Osteocyte (in vitro differentiated cells): ENCODE measurements around the gene TMC2. TPM values are rescaled to one million over a fixed set of nuclear protein-coding genes. Genes with fewer than 3 reads are reported as not detected.
A peak's percentile ranks its signal among the peaks of the same experiment; 100 is the strongest.
"Not testable (repeated sequence)": the region's sequence is repeated elsewhere in the genome, so short reads cannot be mapped to it uniquely, and the experiment has no call there.

ENCODE experiments used
- DNase-seq: peaks from one replicate; pipeline ENCODE4 v3.0.0; 2021; ENCODE audit warnings: mixed read lengths; ENCODE audit not compliant: unreplicated experiment; ENCODE audit errors: extremely low spot score
- H3K27ac Mint-ChIP-seq: one replicate; pipeline ENCODE4 v1.8.0; 2021; ENCODE audit warnings: mild to moderate bottlenecking, mixed read lengths; ENCODE audit not compliant: unreplicated experiment
- H3K27me3 Mint-ChIP-seq: one replicate; pipeline ENCODE4 v1.8.0; 2021; ENCODE audit warnings: mixed read lengths; ENCODE audit not compliant: unreplicated experiment
- H3K36me3 Mint-ChIP-seq: one replicate; pipeline ENCODE4 v1.8.0; 2021; ENCODE audit warnings: mixed read lengths; ENCODE audit not compliant: unreplicated experiment
- H3K4me1 Mint-ChIP-seq: one replicate; pipeline ENCODE4 v1.8.0; 2021; ENCODE audit warnings: mixed read lengths; ENCODE audit not compliant: unreplicated experiment
- H3K4me3 Mint-ChIP-seq: one replicate; pipeline ENCODE4 v1.8.0; 2021; ENCODE audit warnings: mild to moderate bottlenecking, moderate library complexity, mixed read lengths; ENCODE audit not compliant: unreplicated experiment
- H3K9me3 Mint-ChIP-seq: one replicate; pipeline ENCODE4 v1.8.0; 2021; ENCODE audit warnings: mixed read lengths; ENCODE audit not compliant: unreplicated experiment
- CTCF ChIP-seq: fragments of 200-600 bp; sonication (generic); IDR thresholded peaks from 2 replicates; pipeline ENCODE4 v1.5.0; 2021; ENCODE audit warnings: antibody characterized with exemption, mild to moderate bottlenecking, moderate library complexity
- long read RNA-seq: library from polyadenylated mRNA; unstranded; transcript quantifications from one replicate; pipeline ENCODE4 v2.0.0, GENCODE V29; 2021
- total RNA-seq: library from RNA; stranded (reverse); gene quantifications from 2 replicates; pipeline ENCODE4 v1.2.1, GENCODE V29; 2021

The TMC2 gene
- total RNA-seq, result not detected in 2 replicates
- long read RNA-seq, result 0 reads

GRCh38 chr20:2536560-2536986, at the start of gene TMC2:
Gene TMC2 (plus strand): TSS chr20:2536573. CDS start chr20:2536622, 49 bp downstream.
- no peak for DNase-seq
- no peak within 1 kb of the TSS for H3K27ac Mint-ChIP-seq
- no peaks in the 10 kb centered on the region for H3K9me3 Mint-ChIP-seq
- peaks cover 62% of the 10 kb centered on the region for H3K27me3 Mint-ChIP-seq
- no peaks in the 10 kb centered on the region for H3K4me1 Mint-ChIP-seq
- H3K36me3 Mint-ChIP-seq, result no peaks in the 10 kb centered on the region
- no peak for TF ChIP-seq CTCF
- no peak within 1 kb of the TSS for H3K4me3 Mint-ChIP-seq

GRCh38 chr20:2502808-2503384, 33.5 kb upstream of the TMC2 start:
- H3K36me3 Mint-ChIP-seq, result peaks cover 19% of the 10 kb centered on the region
- not testable (repeated sequence) for DNase-seq, H3K27ac Mint-ChIP-seq, H3K9me3 Mint-ChIP-seq, H3K4me1 Mint-ChIP-seq, H3K4me3 Mint-ChIP-seq, H3K27me3 Mint-ChIP-seq

- not testable (repeated sequence) for H3K27ac Mint-ChIP-seq, H3K27me3 Mint-ChIP-seq, H3K4me3 Mint-ChIP-seq, DNase-seq, H3K9me3 Mint-ChIP-seq
- H3K4me1 Mint-ChIP-seq, result peaks cover 12% of the 10 kb centered on the region
- peaks cover 13% of the 10 kb centered on the region for H3K36me3 Mint-ChIP-seq
Observed at GRCh38 chr20:2504803-2505202, 31.6 kb upstream of the TMC2 start.

GRCh38 chr20:2506426-2506825, 29.9 kb upstream of the TMC2 start:
- H3K27ac Mint-ChIP-seq, DNase-seq: not testable (repeated sequence)

GRCh38 chr20:2507464-2507863, 28.9 kb upstream of the TMC2 start:
- DNase-seq, result no peak
- no peaks in the 10 kb centered on the region for H3K27me3 Mint-ChIP-seq
- TF ChIP-seq CTCF, result no peak
- H3K27ac Mint-ChIP-seq, result no peak overlapping the region
- H3K4me3 Mint-ChIP-seq, result peak overlapping the region; percentile 100
- peaks cover 4% of the 10 kb centered on the region for H3K36me3 Mint-ChIP-seq
- H3K9me3 Mint-ChIP-seq, result peaks cover 4% of the 10 kb centered on the region
- peaks cover 12% of the 10 kb centered on the region for H3K4me1 Mint-ChIP-seq

More at GRCh38 chr20:2506426-2506825, 29.9 kb upstream of the TMC2 start:
- not testable (repeated sequence) for H3K27me3 Mint-ChIP-seq, H3K36me3 Mint-ChIP-seq, H3K4me3 Mint-ChIP-seq, H3K9me3 Mint-ChIP-seq
- H3K4me1 Mint-ChIP-seq, result peaks cover 12% of the 10 kb centered on the region

- no peak for DNase-seq
Observed at GRCh38 chr20:2507875-2508630, 28.3 kb upstream of the TMC2 start.

More at GRCh38 chr20:2507875-2508630, 28.3 kb upstream of the TMC2 start:
- peaks cover 12% of the 10 kb centered on the region for H3K4me1 Mint-ChIP-seq
- peak overlapping the region; percentile 100 for H3K4me3 Mint-ChIP-seq
- peaks cover 4% of the 10 kb centered on the region for H3K36me3 Mint-ChIP-seq
- H3K27ac Mint-ChIP-seq, result peak overlapping the region; percentile 96
- H3K27me3 Mint-ChIP-seq, result no peaks in the 10 kb centered on the region
- peaks cover 2% of the 10 kb centered on the region for H3K9me3 Mint-ChIP-seq
- no peak for TF ChIP-seq CTCF
